ENCODE data around the gene TMOD3. TPM values are rescaled to one million over a fixed set of nuclear protein-coding genes. Genes with fewer than 3 reads are reported as not detected.
"Not testable (repeated sequence)": the region's sequence is repeated elsewhere in the genome, so short reads cannot be mapped to it uniquely, and the experiment has no call there.

Gene TMOD3
- total RNA-seq = 74.7 TPM

GRCh38 chr15:51829376-51830275 lies at the start of gene TMOD3:
Gene TMOD3 (plus strand): TSS chr15:51829653. CDS start chr15:51862885, 33,232 bp downstream.
- intact Hi-C loops (cut with DNase I) = no loop called here
- ATAC-seq (peak; percentile 98), DNase-seq (ENCODE audit: low spot score) (peak; percentile 95)

GRCh38 chr15:51780636-51781035 lies 48.8 kb upstream of the TMOD3 start:
- ATAC-seq = no peak
- intact Hi-C loops (cut with DNase I) = no loop called here
- no peak for DNase-seq (ENCODE audit: low spot score)

GRCh38 chr15:51781506-51781905 lies 47.9 kb upstream of the TMOD3 start:
- intact Hi-C loops (cut with DNase I) = no loop called here
- no peak for ATAC-seq

GRCh38 chr15:51782357-51782896 lies 47.0 kb upstream of the TMOD3 start:
- intact Hi-C loops (cut with DNase I) = no loop called here
- DNase-seq (ENCODE audit: low spot score) (no peak), ATAC-seq (no peak)

More at GRCh38 chr15:51781506-51781905, 47.9 kb upstream of the TMOD3 start:
- DNase-seq (ENCODE audit: low spot score) = no peak

- ATAC-seq (no peak), DNase-seq (ENCODE audit: low spot score) (no peak)
- intact Hi-C loops (cut with DNase I) = no loop called here
Measured at GRCh38 chr15:51783967-51784366, 45.5 kb upstream of the TMOD3 start.

- ATAC-seq; DNase-seq (ENCODE audit: low spot score); intact Hi-C loops (cut with DNase I): not testable (repeated sequence)
Measured at GRCh38 chr15:51787130-51787529, 42.3 kb upstream of the TMOD3 start.

GRCh38 chr15:51792474-51792873 lies 37.0 kb upstream of the TMOD3 start:
- ATAC-seq; intact Hi-C loops (cut with DNase I); DNase-seq (ENCODE audit: low spot score): not testable (repeated sequence)

- peak; percentile 93 for ATAC-seq
- intact Hi-C loops (cut with DNase I) = no loop called here
- DNase-seq (ENCODE audit: low spot score) = peak; percentile 82
Measured at GRCh38 chr15:51793521-51794305, 35.7 kb upstream of the TMOD3 start.

- intact Hi-C loops (cut with DNase I) = no loop called here
- ATAC-seq (no peak), DNase-seq (ENCODE audit: low spot score) (no peak)
Measured at GRCh38 chr15:51796847-51797401, 32.5 kb upstream of the TMOD3 start.

GRCh38 chr15:51798281-51798680 lies 31.2 kb upstream of the TMOD3 start:
- ATAC-seq (no peak), DNase-seq (ENCODE audit: low spot score) (no peak)
- intact Hi-C loops (cut with DNase I) = no loop called here

- intact Hi-C loops (cut with DNase I) = no loop called here
- no peak for DNase-seq (ENCODE audit: low spot score)
- ATAC-seq = no peak
Measured at GRCh38 chr15:51799282-51800252, 29.9 kb upstream of the TMOD3 start.

GRCh38 chr15:51801391-51801835 lies 28.0 kb upstream of the TMOD3 start:
- no peak for ATAC-seq
- intact Hi-C loops (cut with DNase I) = no loop called here
- no peak for DNase-seq (ENCODE audit: low spot score)

GRCh38 chr15:51802593-51802992 lies 26.9 kb upstream of the TMOD3 start:
- intact Hi-C loops (cut with DNase I) = no loop called here
- DNase-seq (ENCODE audit: low spot score) (no peak), ATAC-seq (no peak)

GRCh38 chr15:51803965-51804364 lies 25.5 kb upstream of the TMOD3 start:
- DNase-seq (ENCODE audit: low spot score) = no peak
- intact Hi-C loops (cut with DNase I) = no loop called here
- no peak for ATAC-seq

- ATAC-seq = no peak
- no peak for DNase-seq (ENCODE audit: low spot score)
- intact Hi-C loops (cut with DNase I) = no loop called here
Measured at GRCh38 chr15:51806123-51806522, 23.3 kb upstream of the TMOD3 start.

- DNase-seq (ENCODE audit: low spot score) (no peak), ATAC-seq (no peak)
- intact Hi-C loops (cut with DNase I) = no loop called here
Measured at GRCh38 chr15:51809457-51809856, 20.0 kb upstream of the TMOD3 start.

- ATAC-seq (no peak), DNase-seq (ENCODE audit: low spot score) (no peak)
- intact Hi-C loops (cut with DNase I) = no loop called here
Measured at GRCh38 chr15:51812598-51812997, 16.9 kb upstream of the TMOD3 start.

- ATAC-seq = no peak
- intact Hi-C loops (cut with DNase I) = no loop called here
- no peak for DNase-seq (ENCODE audit: low spot score)
Measured at GRCh38 chr15:51814606-51815005, 14.8 kb upstream of the TMOD3 start.
